GM19023 (cell line): Measurements from ENCODE around the gene CNTNAP2.
"Not testable (repeated sequence)": the region's sequence is repeated elsewhere in the genome, so short reads cannot be mapped to it uniquely, and the experiment has no call there.

Experiments
- ATAC-seq: cut with Tn5 transposase; IDR thresholded peaks from one replicate; pipeline ENCODE4 v1.9.1; 2021; ENCODE audit warnings: mild to moderate bottlenecking, moderate library complexity; ENCODE audit not compliant: unreplicated experiment

CNTNAP2 gene

DNA sequence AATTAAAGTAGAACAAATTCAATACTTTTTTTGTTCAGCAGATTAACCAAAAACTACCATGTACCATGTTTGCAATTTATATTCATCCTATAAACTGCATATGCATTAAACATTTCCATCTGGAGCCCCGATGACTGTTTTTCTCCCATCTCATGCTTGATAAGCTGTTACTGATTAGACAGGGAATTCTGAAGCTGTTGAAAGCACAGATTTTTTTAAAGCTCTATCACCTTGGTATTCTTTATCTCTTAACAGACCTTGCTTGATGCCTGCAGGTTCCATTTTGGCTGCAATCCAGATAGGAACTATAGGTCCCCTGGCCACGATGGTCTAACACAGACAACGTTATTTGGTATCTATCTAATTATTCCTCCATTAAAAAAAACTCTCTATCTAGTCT lies 961.7 kb downstream of the CNTNAP2 start:
- ATAC-seq: no peak

DNA sequence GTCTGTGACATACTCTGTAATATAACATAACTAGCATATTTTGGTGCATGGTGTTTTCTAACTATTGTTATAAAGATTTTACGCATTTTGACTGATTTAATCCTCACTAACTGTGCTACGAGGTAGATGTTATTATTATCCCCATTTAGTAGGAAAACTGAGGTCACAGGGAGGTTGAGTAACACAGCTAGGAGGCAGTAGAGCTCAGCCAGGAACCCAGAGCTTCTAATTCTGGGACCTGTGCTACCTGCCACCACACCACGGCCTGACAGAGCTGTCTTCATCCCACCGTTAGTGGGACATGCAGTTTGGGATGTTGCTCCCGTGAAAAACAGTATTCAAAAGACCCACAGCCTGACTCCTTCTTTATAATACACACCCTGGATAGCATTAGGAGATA lies 962.5 kb downstream of the CNTNAP2 start:
- no peak for ATAC-seq

DNA sequence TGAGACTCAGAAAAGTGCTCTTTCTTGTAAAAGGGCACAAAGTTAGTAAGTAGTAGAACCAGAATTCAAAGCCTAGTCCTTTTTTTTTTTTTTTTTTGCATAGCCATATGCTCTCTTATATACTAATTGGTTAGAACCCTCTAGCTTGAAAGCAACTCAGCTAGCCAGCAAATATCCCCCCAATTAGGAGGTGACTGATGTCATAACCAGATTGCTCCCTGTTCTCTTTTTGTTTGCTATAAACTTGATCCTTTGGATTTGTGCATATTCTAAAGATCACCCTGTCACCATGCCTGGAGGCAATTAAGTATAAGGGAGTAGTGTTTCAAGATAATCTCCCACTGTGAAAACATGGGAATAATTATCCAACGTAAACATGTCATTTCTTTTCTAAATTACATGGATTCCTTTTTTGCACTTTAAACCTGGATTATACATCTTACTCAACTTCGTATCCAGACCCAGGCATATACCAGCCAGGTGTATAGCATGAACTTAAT lies 963.4 kb downstream of the CNTNAP2 start:
- ATAC-seq: no peak

DNA sequence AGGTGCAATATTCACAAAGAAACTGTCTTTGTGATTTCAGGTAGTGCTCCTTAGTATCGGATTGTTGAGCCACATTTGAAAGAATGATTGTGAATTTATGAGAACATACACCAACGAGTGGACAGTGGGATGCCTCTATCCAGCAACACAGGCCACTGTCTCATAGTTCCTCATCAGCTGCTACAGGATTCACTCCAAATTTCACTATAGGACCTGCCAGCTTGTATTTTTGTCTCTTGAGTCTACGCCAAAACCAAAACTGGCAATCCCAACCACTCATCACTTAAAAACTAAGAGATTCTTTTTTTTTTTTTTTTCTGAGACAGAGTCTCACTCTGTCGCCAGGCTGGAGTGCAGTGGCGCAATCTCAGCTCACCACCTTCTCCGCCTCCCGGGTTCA lies 964.5 kb downstream of the CNTNAP2 start:
- ATAC-seq: no peak

DNA sequence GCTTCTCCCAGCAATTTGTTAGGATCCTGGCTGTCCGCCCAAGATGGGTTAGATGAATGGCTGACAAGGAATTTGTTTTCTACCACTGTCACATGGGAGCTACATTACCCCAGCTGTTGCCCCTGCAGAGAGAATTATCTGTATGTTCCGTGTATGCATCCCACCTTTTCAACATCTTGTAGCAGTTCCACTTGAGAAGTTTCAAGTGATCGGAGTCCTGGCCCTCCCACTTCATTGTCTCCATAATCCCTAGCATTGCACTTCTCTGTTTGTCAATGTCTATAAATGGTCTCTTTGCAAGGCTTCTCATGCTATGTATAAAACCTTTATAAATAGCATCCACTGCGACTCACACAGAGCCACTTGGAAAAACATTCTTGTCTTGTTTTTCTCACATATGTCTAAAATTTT lies 972.5 kb downstream of the CNTNAP2 start:
- ATAC-seq: no peak

DNA sequence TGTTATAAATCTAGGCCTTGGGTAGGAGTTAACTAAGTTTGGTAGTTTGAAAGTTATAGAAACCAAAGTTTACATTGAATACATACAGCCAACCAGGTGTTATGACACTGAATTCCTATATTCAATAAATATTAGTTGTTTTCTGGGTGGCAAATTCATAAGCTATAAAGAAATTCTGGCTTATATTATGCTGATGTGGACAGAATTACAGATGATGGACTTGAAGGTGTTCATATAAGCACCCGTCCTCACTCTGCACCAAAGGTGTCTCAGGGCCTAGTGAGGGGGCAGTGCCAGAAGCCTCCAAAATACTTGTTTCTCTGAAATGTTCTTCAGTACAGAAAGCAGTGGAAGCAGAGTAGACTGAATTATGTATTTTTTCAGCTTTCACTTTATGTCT lies 973.0 kb downstream of the CNTNAP2 start:
- ATAC-seq: no peak

DNA sequence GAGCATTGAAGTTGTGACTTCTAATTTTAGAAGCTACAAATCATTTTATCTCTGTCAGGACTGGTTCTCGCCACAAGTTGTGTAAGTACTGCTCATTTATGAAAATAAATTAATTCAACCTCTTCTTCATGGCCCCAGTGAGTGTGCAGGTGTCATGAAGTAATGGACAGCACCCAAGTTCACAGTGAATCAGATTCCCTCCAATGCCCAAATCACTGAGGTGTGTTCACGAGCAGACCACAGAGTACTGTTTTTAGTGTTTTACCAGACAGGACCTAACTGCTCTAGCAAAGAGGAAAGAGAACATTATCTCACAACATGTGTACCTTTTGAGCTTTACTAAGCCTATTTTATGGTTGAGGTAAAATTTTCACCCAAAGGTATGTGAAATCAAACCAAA lies 980.0 kb downstream of the CNTNAP2 start:
- ATAC-seq: no peak

DNA sequence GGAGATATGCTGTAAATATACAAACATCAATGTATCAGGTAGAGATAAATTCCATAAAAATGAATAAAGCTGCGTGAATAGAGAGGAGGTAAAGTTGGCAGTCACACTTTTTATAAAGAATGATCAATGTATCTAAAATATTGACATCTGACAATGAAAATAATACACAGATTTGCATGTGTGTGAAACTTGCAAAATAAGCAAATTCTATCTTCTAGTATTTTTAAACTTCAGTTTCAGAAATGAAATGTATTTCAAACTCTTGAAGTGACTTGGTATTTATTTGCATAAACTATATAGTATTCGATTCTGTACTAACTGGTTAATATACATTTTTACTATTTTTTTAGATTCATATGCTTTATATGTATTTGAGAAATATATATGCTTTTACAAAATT lies 986.6 kb downstream of the CNTNAP2 start:
- no peak for ATAC-seq

DNA sequence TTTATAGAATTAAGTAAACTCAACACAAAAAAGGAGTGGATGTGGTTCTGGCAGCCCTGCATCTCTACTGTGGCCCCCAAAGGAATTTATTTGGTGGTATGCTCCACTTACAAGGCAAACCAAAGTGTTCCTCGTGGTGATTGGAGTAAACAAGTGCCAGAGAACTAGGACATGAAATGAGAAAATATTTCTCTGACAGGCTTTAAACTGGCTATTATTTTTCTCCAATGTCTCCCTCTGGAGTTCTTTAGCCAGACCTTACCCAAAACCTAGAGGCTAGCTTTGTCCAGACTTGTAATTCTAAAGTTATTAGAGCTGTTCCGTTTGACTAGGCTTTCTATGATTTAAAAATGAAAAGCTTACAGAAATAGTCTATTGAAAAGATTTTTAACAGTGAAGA lies 990.1 kb downstream of the CNTNAP2 start:
- no peak for ATAC-seq

DNA sequence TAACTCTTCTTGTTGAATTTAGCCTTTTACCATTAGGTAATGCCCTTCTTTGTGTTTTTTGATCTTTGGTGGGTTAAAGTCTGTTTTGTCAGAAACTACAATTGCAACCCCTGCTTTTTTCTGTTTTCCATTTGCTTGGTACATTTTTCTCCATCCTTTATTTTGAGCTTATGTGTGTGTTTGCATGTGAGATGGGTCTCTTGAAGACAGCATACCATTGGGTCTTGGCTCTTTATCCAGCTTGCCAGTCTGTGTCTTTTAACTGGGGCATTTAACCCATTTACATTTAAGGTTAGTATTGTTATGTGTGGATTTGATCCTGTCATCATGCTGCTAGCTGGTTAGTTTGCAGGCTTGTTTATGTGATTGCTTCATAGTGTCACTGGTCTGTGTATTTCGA lies 997.9 kb downstream of the CNTNAP2 start:
- ATAC-seq: not testable (repeated sequence)

DNA sequence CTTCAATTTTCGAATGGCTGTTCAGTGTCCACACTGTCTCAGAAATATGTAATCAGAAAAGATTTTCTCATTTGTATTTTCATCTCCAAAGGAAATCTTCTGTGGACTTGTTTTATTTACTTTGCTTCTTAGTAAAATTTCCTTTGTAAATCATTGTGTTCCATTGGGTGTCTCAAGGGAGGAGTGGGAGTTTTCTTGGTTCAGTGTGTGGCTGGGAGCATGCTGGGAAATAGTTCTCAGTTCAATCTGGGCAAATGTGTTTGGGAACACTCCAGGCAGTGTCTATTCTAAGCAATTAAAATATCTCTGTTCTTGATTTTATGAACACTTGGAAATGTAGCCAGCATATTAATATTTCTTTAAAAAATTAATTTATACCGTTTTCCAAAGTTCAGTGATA lies 1019.8 kb downstream of the CNTNAP2 start:
- ATAC-seq: no peak

DNA sequence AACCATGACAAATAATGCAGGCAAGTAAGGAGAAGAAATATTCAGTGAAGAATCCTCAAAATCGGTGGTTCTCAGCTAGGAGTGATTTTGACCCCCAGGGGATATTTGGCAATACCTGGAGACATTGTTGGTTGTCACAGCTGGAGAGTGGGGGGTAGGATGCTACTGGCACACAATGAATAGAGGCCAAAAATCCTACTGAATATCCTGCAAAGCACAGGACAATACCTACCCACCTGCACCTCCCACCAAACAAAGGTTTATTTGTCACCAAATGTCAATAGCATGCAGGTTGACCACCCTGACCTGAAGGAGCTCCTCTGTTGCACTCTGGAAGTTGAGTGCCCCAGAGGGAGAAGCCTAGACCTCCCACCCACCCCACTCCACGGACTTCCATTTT lies 1028.6 kb downstream of the CNTNAP2 start:
- no peak for ATAC-seq

DNA sequence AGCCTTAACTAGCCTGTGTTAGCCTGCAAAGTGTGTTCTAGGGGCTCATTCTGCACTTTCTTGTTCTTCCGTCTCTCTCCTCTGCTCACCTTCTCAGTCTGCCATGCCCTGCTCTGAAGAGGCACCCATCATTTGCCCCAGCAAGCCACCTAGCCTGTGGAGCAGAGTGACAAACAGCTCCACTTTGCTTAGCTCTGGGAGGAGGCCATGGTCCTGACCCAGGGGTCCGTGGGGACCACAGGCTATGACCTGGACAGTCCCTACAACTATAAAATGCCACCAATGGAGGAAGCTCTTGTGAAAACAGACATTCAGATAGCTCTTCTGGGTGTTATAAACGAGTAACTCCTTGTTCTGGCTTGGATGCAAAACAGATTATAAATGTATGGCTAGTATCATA lies 1029.6 kb downstream of the CNTNAP2 start:
- ATAC-seq: no peak

DNA sequence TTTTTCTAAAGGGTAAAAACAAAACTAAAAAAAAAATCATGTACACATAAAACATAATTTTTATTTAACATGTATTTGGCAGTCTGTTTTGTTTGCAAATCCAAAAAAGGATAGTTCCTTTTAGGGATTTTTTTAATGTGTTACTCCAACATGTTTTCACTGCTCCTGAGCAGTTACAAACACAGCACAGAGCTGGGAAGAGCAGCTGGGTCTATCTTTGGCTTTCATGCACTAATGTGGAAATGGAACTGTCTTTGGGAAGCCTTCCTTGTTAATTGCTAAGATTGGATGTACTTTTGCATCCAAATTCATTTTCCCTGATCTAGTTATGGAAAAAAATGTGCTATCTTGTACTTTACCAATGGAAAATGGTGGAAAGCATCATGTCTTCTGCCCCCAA lies 1035.1 kb downstream of the CNTNAP2 start:
- ATAC-seq: no peak

DNA sequence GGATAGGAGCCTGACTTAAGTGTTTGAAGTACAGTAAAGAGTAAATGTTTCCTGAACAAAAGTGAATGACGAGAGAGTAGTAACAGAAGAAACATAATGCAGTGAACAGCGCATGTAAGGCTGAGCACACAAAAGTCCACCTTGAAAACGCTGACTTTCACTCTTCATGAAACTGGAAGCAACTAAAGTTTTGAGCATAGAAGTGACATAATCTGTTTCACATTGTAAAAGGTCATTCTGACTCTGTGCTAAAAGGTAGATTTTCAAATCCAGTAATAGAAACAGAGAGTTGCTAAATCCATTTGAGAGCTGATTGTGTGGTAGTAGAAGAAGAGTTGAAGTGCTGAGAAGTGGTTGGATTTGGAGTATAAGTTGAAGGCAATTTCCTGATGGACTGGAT lies 1037.0 kb downstream of the CNTNAP2 start:
- ATAC-seq: no peak

DNA sequence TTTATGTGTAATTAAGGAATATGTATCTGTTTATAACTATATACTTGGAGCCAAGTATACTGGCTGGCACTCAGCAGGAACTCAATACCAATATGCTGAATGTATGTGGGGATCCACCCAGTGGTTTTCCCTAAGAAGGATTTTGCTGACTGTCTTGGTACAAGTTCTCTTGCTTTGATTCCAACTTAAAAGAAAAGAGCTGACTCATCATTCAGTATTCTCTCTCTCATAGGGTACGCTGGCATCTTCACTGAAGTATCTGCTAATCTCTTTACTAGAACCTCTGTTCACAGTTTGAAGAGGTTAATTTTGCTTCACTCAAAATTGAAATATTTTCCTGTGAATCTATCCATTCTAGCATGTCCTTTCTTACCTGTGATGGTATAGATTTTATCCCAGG lies 1044.8 kb downstream of the CNTNAP2 start:
- ATAC-seq: no peak

DNA sequence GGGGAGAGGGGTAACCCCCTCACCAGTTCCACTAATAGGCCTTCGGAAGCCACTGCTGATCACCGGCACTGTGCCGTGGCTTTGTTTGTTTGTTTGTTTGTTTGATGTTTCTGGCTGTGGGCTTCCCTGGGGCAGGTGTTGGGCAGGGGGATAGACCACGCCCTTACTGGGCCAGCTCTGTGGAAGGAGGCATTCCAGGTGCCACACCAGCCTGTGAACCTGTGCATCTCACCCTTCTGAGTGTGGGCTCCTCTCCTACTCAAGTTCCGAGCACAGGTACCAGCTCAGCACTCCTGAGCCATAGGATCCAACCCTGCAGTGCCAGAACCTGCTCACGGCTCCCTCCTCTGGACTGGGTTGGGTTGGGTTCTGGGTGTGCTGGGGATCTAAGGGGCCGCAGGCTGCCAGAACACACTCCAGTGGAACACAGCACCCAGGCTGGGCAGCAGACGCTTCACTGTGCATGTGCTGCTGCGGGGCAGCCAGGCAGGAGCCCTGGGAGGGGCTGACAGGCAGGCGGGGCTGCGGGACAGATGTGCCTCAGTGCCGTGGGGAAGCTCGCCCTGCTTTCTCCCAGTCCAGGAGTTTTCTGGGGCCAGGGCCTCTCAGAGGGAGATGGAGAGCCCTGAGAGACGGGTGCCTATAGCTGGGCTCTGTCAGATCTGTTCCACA lies 1053.9 kb downstream of the CNTNAP2 start:
- no peak for ATAC-seq

DNA sequence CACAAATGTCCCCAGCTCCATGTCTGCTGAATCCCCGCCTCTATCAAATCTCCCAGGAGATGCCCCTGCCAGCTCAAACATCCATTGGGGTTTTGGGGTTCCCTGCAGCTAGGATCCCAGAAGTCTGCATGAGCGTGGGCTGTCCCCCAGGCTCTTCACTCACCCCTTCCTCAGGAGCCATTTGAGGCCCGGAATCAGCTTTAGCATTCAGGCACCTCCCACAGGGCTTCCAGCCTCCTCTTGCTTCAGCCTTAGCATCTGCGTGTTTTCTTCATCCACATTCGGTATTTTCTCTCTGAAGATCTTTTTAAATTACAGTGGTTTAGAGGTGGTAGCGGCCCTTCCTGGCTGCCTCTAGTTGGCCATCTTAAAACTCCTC lies 1054.4 kb downstream of the CNTNAP2 start:
- ATAC-seq: no peak

DNA sequence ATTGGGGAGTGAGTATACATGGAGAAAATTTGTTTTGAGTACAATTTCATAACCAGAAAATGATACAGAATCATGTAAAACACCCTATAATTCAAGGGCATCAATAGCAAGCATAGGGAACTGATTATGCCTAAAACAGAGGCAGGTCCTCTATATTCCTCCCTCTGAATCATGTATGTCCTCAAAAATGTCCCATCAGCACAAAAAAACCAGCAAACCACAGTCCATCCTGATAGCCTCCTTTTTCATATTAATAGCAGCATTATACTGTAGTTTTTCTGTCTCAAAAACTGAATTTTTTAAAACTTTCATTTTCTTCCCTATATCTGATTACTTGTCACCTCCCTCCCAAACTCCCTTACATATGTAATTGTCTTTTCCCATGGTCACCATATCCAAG lies 1057.3 kb downstream of the CNTNAP2 start:
- no peak for ATAC-seq

DNA sequence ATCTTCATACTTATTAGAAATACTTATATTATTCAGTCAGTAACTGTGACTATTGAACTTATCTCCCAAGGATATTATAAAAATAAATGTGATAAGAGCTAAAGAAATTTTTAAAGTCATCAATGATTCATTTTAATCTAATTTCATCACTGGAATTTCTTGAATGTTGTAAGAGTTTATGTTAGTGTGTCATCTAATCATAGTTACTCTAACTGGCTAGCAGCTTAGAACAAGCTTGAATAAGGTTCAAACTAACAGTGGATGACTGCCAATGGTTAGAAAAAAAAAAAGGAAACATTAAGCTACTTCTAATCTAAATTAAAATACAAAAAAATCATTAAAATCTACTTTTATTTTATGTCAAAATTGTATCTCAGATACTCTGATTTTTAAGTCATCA lies 1066.3 kb downstream of the CNTNAP2 start:
- ATAC-seq: no peak

DNA sequence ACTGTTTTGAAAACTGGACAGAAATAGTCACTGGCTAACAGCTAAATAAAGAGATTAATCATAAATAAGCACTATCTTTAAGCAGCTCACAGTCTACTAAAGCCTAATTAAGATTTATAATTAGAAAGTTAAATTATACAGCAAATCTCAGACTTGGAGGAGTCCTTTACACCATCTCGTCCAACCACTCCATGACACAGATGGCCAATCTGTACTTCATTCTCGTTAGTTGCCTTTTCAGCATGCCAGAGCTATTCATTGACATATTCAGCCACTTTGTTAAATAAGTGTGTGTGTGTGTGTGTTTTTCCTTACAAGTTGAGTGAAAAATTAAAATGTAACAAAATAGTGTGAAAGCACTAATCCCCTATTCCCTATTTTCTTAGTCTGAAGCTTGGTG lies 1066.7 kb downstream of the CNTNAP2 start:
- ATAC-seq: no peak

DNA sequence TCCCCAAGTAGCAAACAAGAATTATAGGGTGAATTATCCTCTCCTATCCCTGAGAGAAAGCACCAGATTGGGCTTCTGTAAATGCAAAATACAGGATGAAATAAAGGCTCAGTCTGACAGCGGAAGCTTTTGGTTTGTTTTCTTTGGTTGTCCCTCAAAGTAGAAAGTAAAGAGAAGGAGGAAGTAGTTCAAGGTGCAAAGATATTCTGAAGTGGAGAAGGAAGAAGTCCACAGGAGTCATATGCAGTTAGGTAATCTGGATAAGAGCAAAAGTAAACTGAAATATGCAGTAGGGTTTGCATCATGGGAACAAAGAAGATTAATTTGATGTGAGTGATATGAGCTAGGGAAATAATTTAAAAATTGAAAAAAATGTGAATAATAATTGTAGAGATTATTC lies 1071.9 kb downstream of the CNTNAP2 start:
- ATAC-seq: no peak

DNA sequence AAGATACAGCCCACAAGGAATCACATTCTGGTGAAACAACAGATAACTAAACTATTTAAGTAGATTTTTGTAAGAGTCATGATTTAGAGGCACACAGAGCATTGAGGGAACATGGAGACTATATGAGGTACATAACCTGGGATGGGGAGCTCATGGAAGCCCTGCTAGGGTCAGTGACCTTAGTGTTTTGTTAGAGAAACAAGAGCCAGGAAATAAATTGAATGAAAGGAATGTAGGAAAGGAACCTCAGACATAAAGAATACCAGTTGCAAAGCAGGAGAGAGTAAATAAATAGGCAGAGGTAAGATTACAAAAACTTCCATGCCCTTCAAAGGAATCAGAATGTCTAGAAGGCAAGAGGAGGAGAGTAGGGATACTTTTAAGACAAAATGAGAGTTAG lies 1076.9 kb downstream of the CNTNAP2 start:
- no peak for ATAC-seq
